Measurements from ENCODE around the gene EXOSC7. TPM values are rescaled to one million over a fixed set of nuclear protein-coding genes. Genes with fewer than 3 reads are reported as not detected.

Gene EXOSC7
- total and polyA plus RNA-seq, 2 experiments from 2014 or later, result 31.1 to 53.5 TPM

DNA sequence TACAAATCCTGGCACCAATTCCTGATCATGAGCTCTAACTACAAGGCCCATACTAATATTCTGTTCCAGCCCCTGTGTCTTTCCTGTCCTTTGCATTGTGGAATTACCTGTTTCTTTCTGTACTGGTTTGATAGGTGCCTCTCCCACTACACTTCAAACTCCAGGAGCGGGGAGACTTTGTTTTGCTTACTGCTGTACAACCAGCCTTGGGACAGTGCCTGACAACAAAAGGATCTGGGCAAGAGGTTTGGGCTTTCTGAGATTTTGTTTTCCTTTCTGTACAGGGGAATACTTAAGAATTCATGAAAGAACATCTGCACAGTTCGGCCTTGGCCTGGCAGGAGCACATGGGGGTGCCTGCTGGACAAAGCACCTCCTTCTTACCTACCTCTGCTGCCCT lies 45.1 kb upstream of the EXOSC7 start:
- no peak for DNase-seq
- H3K4me1 ChIP-seq (ENCODE audit: insufficient read depth), result no peaks in the 10 kb centered on the region
- no peaks in the 10 kb centered on the region for H3K9me3 ChIP-seq (ENCODE audit: low read depth)
- TF ChIP-seq EZH2 (IDR thresholded peaks at IDR 0.05; ENCODE audit: insufficient read depth, poor library complexity, severe bottlenecking) (no peak), EZH2phosphoT487 (IDR thresholded peaks at IDR 0.05; ENCODE audit: insufficient read depth, low read depth) (no peak)
- H4K20me1 ChIP-seq (ENCODE audit: insufficient read depth), result no peaks in the 10 kb centered on the region
- H2AFZ ChIP-seq, result no peak overlapping the region
- in situ Hi-C loops (cut with MboI), result no loop called here
- H3K36me3 ChIP-seq (ENCODE audit: low read depth), result peaks cover 4% of the 10 kb centered on the region; the same call in 1 of the 2 replicates
- H3K79me2 ChIP-seq (ENCODE audit: insufficient read depth), result 0 out of 2 replicates have a peak, but pooled peaks cover 8% of the 10 kb centered on the region
- no peaks in the 10 kb centered on the region for H3K27me3 ChIP-seq (replicated peaks; ENCODE audit: insufficient read depth)
- no peaks in the 10 kb centered on the region for H3K9me2 ChIP-seq (ENCODE audit: insufficient read depth)
- 89 to 98% methylated on average over 2 of the region's 2 CpGs for WGBS, 2 experiments (ENCODE audit: low coverage in 1 of 2, low lambda C conversion rate in 2 of 2, missing lambda C conversion rate in 2 of 2)
- no peak overlapping the region for H3K9ac ChIP-seq
- no peaks in the 10 kb centered on the region for H3F3A ChIP-seq (ENCODE audit: insufficient read depth)
- no peak overlapping the region for H3K27ac ChIP-seq
- no peak overlapping the region for H3K4me3 ChIP-seq
- no peak overlapping the region for H3K4me2 ChIP-seq (ENCODE audit: unreplicated experiment)

- no peaks in the 10 kb centered on the region for H3K4me1 ChIP-seq (ENCODE audit: insufficient read depth)
- TF ChIP-seq EZH2phosphoT487 (IDR thresholded peaks at IDR 0.05; ENCODE audit: insufficient read depth, low read depth) (no peak), EZH2 (IDR thresholded peaks at IDR 0.05; ENCODE audit: insufficient read depth, poor library complexity, severe bottlenecking) (no peak)
- no peaks in the 10 kb centered on the region for H3K27me3 ChIP-seq (replicated peaks; ENCODE audit: insufficient read depth)
- H3K4me3 ChIP-seq, result no peak overlapping the region
- H4K20me1 ChIP-seq (ENCODE audit: insufficient read depth), result no peaks in the 10 kb centered on the region
- no peaks in the 10 kb centered on the region for H3K36me3 ChIP-seq (ENCODE audit: low read depth)
- H3K4me2 ChIP-seq (ENCODE audit: unreplicated experiment), result no peak overlapping the region
- peaks cover 14% of the 10 kb centered on the region; the same call in 1 of the 2 replicates for H3K79me2 ChIP-seq (ENCODE audit: insufficient read depth)
- no peaks in the 10 kb centered on the region for H3K9me3 ChIP-seq (ENCODE audit: low read depth)
- DNase-seq, result no peak
- in situ Hi-C loops (cut with MboI), result no loop called here
- no peaks in the 10 kb centered on the region for H3K9me2 ChIP-seq (ENCODE audit: insufficient read depth)
- no peak overlapping the region for H3K27ac ChIP-seq
- H3K9ac ChIP-seq, result no peak overlapping the region
- H3F3A ChIP-seq (ENCODE audit: insufficient read depth), result no peaks in the 10 kb centered on the region
- WGBS, 2 experiments (ENCODE audit: low coverage in 1 of 2, low lambda C conversion rate in 2 of 2, missing lambda C conversion rate in 2 of 2), result 95 to 98% methylated on average over 2 of the region's 2 CpGs
- H2AFZ ChIP-seq, result no peak overlapping the region
Measured at GRCh38 chr3:44931791-44932190, 44.3 kb upstream of the EXOSC7 start.

GRCh38 chr3:44932271-44932670 lies 43.8 kb upstream of the EXOSC7 start:
- 82 to 84% methylated on average over 2 of the region's 2 CpGs for WGBS, 2 experiments (ENCODE audit: low coverage in 1 of 2, low lambda C conversion rate in 2 of 2, missing lambda C conversion rate in 2 of 2)
- Histone ChIP-seq H3K4me2 (ENCODE audit: unreplicated experiment) (no peak overlapping the region), H2AFZ (no peak overlapping the region), H3F3A (ENCODE audit: insufficient read depth) (no peaks in the 10 kb centered on the region), H3K9me2 (ENCODE audit: insufficient read depth) (no peaks in the 10 kb centered on the region), H3K4me3 (no peak overlapping the region), H4K20me1 (ENCODE audit: insufficient read depth) (no peaks in the 10 kb centered on the region), H3K79me2 (ENCODE audit: insufficient read depth) (peaks cover 14% of the 10 kb centered on the region; the same call in 1 of the 2 replicates), H3K4me1 (ENCODE audit: insufficient read depth) (no peaks in the 10 kb centered on the region), H3K27me3 (replicated peaks; ENCODE audit: insufficient read depth) (no peaks in the 10 kb centered on the region), H3K9me3 (ENCODE audit: low read depth) (no peaks in the 10 kb centered on the region), H3K27ac (no peak overlapping the region), H3K36me3 (ENCODE audit: low read depth) (no peaks in the 10 kb centered on the region), H3K9ac (no peak overlapping the region)
- no peak for TF ChIP-seq EZH2 (IDR thresholded peaks at IDR 0.05; ENCODE audit: insufficient read depth, poor library complexity, severe bottlenecking)
- no peak for TF ChIP-seq EZH2phosphoT487 (IDR thresholded peaks at IDR 0.05; ENCODE audit: insufficient read depth, low read depth)
- in situ Hi-C loops (cut with MboI), result no loop called here
- DNase-seq, result no peak

- Histone ChIP-seq H3F3A (ENCODE audit: insufficient read depth) (no peaks in the 10 kb centered on the region), H3K4me3 (no peak overlapping the region), H3K4me1 (ENCODE audit: insufficient read depth) (no peaks in the 10 kb centered on the region), H4K20me1 (ENCODE audit: insufficient read depth) (no peaks in the 10 kb centered on the region), H3K9me3 (ENCODE audit: low read depth) (no peaks in the 10 kb centered on the region), H3K79me2 (ENCODE audit: insufficient read depth) (peaks cover 14% of the 10 kb centered on the region; the same call in 1 of the 2 replicates), H3K9me2 (ENCODE audit: insufficient read depth) (no peaks in the 10 kb centered on the region), H3K27ac (no peak overlapping the region), H3K9ac (no peak overlapping the region), H2AFZ (no peak overlapping the region), H3K36me3 (ENCODE audit: low read depth) (no peaks in the 10 kb centered on the region), H3K4me2 (ENCODE audit: unreplicated experiment) (no peak overlapping the region), H3K27me3 (replicated peaks; ENCODE audit: insufficient read depth) (no peaks in the 10 kb centered on the region)
- TF ChIP-seq EZH2 (IDR thresholded peaks at IDR 0.05; ENCODE audit: insufficient read depth, poor library complexity, severe bottlenecking) (no peak), EZH2phosphoT487 (IDR thresholded peaks at IDR 0.05; ENCODE audit: insufficient read depth, low read depth) (no peak)
- DNase-seq, result no peak
- WGBS, 2 experiments (ENCODE audit: low coverage in 1 of 2, low lambda C conversion rate in 2 of 2, missing lambda C conversion rate in 2 of 2), result 95 to 99% methylated on average over 14 of the region's 14 CpGs
- in situ Hi-C loops (cut with MboI), result no loop called here
Measured at GRCh38 chr3:44932986-44933944, 42.8 kb upstream of the EXOSC7 start.

All from GM23248 (cell line).